Neural cell (in vitro differentiated cells): ENCODE results near the gene SH3BP5.

ENCODE experiments used
- CTCF ChIP-seq: fragments of 450-650 bp; IDR thresholded peaks from 2 replicates; pipeline ENCODE4 v1.5.1; 2014; ENCODE audit warnings: antibody characterized with exemption, mild to moderate bottlenecking, moderate library complexity; ENCODE audit not compliant: poor library complexity, severe bottlenecking
- EZH2 ChIP-seq: fragments of 200-600, 300-800 bp; shearing (Covaris generic), sonication (generic); IDR thresholded peaks from 2 replicates; pipeline ENCODE4 v1.6.1; 2014; ENCODE audit warnings: antibody characterized with exemption, low read length, borderline replicate concordance, mild to moderate bottlenecking; ENCODE audit not compliant: insufficient read depth, poor library complexity, severe bottlenecking
- MXI1 ChIP-seq: fragments of 450-650 bp; conservative IDR thresholded peaks from 2 replicates; pipeline ENCODE4 v1.6.1; 2014; ENCODE audit warnings: antibody characterized with exemption, mild to moderate bottlenecking; ENCODE audit not compliant: poor library complexity, severe bottlenecking
- POLR2AphosphoS5 ChIP-seq: IDR thresholded peaks from 2 replicates; pipeline ENCODE4 v1.6.1; 2012
- REST ChIP-seq: IDR thresholded peaks from 2 replicates; pipeline ENCODE4 v1.6.1; 2012; ENCODE audit warnings: borderline replicate concordance

GRCh38 chr3:15315003-15315402 lies 17.4 kb downstream of the SH3BP5 start:
- TF ChIP-seq CTCF (no peak), EZH2 (no peak), MXI1 (no peak), REST (no peak), POLR2AphosphoS5 (no peak)
